Lung (tissue), 12 donors: ENCODE data around the gene COL4A1. TPM values are rescaled to one million over a fixed set of nuclear protein-coding genes. Genes with fewer than 3 reads are reported as not detected.
"Not testable (repeated sequence)": the region's sequence is repeated elsewhere in the genome, so short reads cannot be mapped to it uniquely, and the experiment has no call there.

Source experiments
- ATAC-seq: fragments of 200-7000 bp; cut with Tn5 transposase; one replicate; pipeline ENCODE4 v1.9.1; 2020; ENCODE audit warnings: moderate number of reproducible peaks; ENCODE audit not compliant: insufficient read depth, low FRiP score
- DNase-seq, 3 donors: peaks; one replicate each; pipeline ENCODE4 v3.0.0-alpha.2; 2013 to 2017
- H3K27ac ChIP-seq, 2 donors: one replicate each; pipeline ENCODE4 v1.5.1; 2013; ENCODE audit warnings: mild to moderate bottlenecking in 2 of 2, moderate library complexity in 2 of 2, control low read depth in 1 of 2, inconsistent platforms in 1 of 2, low read depth in 1 of 2, low read length in 1 of 2
- H3K27me3 ChIP-seq, 3 donors: one replicate each; pipeline ENCODE4 v1.5.1; 2013; ENCODE audit warnings: low read length in 2 of 3; ENCODE audit not compliant: control insufficient read depth in 3 of 3, insufficient read depth in 3 of 3
- H3K36me3 ChIP-seq, 4 donors: one replicate each; pipeline ENCODE4 v1.5.1; 2013; ENCODE audit warnings: low read length in 4 of 4, mild to moderate bottlenecking in 1 of 4, moderate library complexity in 1 of 4; ENCODE audit not compliant: control insufficient read depth in 4 of 4, insufficient read depth in 4 of 4
- H3K4me1 ChIP-seq, 5 donors: one replicate each; pipeline ENCODE4 v1.5.1; 2013; ENCODE audit warnings: low read length in 5 of 5, mild to moderate bottlenecking in 2 of 5, moderate library complexity in 1 of 5; ENCODE audit not compliant: control insufficient read depth in 5 of 5, insufficient read depth in 5 of 5
- H3K4me3 ChIP-seq: one replicate; pipeline ENCODE4 v1.5.1; 2013; ENCODE audit warnings: mild to moderate bottlenecking, control low read depth, moderate library complexity
- H3K9ac ChIP-seq, 2 donors: one replicate each; pipeline ENCODE4 v1.5.1; 2013; ENCODE audit warnings: low read length in 2 of 2, control low read depth in 1 of 2; ENCODE audit not compliant: insufficient read depth in 1 of 2
- H3K9me3 ChIP-seq, 4 donors: one replicate each; pipeline ENCODE4 v1.5.1; 2013; ENCODE audit warnings: low read length in 3 of 4, mild to moderate bottlenecking in 1 of 4, moderate library complexity in 1 of 4; ENCODE audit not compliant: control insufficient read depth in 4 of 4, insufficient read depth in 3 of 4
- CTCF ChIP-seq: IDR thresholded peaks from 2 replicates; pipeline ENCODE4 v1.5.1; 2012; ENCODE audit warnings: mild to moderate bottlenecking; ENCODE audit errors: control extremely low read depth, extremely low read depth
- WGBS, 2 donors: extraction: QIAGEN DNeasy Blood & Tissue Kit; methylation state at CpG; one replicate each; pipeline ENCODE4 v1.1.7; 2013; 5-methylcytosine and 5-hydroxymethylcytosine counted together
- polyA plus RNA-seq, 2 donors: library from polyadenylated mRNA; stranded (reverse); fragments of 200-250 nt; gene quantifications; one replicate each; pipeline ENCODE4 v1.2.1, GENCODE V29; 2013
- total RNA-seq, 2 donors: library from RNA; depleted of rRNA in 1 of 2; stranded (reverse); fragments of >200 nt in 1 of 2; gene quantifications; one replicate each; pipeline ENCODE4 v1.2.1, GENCODE V29; 2014 to 2021
- donor health status: control.
- donor health status: control.
- donor health status: Bipolar disorder and iron deficiency.
- donor health status: healthy.
- donor health status: DM: yes; HTN: yes; CAD: no.

Gene COL4A1
- total and polyA plus RNA-seq, 4 donors, result 114 to 1,051 (median 318) TPM

DNA sequence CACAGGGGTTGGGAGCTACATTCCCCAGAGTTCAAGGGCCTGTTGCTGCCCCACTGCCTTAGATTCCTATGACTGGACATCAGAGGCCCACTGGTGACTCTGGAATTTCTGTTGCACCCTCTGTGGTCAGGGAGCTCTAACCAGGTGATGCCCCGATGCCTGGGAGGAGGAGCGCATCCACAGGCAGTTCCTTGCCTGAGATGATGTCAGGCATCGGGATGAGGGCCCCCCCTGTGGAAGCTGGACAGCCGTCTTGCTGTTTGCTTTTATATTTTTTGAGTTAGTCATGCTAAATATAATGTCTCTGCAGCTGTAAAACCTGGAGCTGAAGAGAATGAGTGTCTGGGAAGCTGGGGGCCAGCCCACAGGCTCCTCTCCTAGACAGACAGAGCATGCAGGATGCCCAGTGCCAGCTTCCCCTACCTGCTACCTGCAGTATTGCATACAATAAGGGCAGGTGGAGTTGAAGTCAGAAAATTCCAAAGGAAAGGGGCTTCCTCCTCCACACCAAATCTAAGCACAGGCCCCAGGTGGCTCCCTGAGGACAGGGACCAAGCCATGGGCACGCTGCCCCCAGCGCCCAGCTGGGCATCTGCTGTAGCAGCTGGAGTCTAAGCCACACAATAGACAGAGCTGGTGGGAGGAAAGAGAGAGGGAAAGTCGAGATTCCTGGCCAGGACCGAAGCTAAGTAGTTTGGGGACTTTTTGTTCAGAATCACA, 16.4 kb upstream of the COL4A1 start:
- Histone ChIP-seq H3K4me3 (no peak overlapping the region), H3K27me3 (no peaks in the 10 kb centered on the region), H3K27ac (peak overlapping the region in 1 of 2 donors; percentile 32), H3K9ac (no peak overlapping the region), H3K9me3 (no peaks in the 10 kb centered on the region), H3K36me3 (no peaks in the 10 kb centered on the region), H3K4me1 (peaks cover 21 to 46% (median 37%) of the 10 kb centered on the region in 5 donors)
- ATAC-seq (no peak), DNase-seq (peak in 1 of 3 donors; percentile 30)
- TF ChIP-seq CTCF, result no peak
- 73 to 79% methylated on average over 8 of the region's 8 CpGs for WGBS, 2 donors

DNA sequence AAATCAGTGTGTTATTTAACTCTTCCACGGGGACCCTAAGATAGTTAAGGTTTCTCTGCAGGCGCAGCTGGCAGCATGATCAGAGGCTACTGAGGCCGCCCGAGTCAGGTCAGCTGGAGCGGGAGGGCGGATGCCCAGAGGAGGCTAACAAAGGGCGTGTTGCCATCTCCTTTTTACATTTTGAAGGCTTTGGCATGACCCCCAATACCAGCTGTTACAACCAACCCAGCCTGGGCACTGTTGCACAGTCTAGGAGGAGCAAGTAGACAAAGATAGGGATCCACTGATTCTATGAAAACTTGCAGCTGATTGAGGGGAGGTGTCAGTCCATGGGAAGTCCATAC, 15.8 kb upstream of the COL4A1 start:
- TF ChIP-seq CTCF, result no peak
- no peaks in the 10 kb centered on the region for H3K27me3 ChIP-seq
- ATAC-seq (no peak), DNase-seq (no peak)
- no peak overlapping the region for H3K27ac ChIP-seq
- no peak overlapping the region for H3K4me3 ChIP-seq
- H3K9ac ChIP-seq, result no peak overlapping the region
- H3K36me3 ChIP-seq, result no peaks in the 10 kb centered on the region
- WGBS, 2 donors, result 75 to 93% methylated on average over 7 of the region's 7 CpGs
- H3K9me3 ChIP-seq, result no peaks in the 10 kb centered on the region
- peaks cover 21 to 46% (median 37%) of the 10 kb centered on the region in 5 donors for H3K4me1 ChIP-seq

DNA sequence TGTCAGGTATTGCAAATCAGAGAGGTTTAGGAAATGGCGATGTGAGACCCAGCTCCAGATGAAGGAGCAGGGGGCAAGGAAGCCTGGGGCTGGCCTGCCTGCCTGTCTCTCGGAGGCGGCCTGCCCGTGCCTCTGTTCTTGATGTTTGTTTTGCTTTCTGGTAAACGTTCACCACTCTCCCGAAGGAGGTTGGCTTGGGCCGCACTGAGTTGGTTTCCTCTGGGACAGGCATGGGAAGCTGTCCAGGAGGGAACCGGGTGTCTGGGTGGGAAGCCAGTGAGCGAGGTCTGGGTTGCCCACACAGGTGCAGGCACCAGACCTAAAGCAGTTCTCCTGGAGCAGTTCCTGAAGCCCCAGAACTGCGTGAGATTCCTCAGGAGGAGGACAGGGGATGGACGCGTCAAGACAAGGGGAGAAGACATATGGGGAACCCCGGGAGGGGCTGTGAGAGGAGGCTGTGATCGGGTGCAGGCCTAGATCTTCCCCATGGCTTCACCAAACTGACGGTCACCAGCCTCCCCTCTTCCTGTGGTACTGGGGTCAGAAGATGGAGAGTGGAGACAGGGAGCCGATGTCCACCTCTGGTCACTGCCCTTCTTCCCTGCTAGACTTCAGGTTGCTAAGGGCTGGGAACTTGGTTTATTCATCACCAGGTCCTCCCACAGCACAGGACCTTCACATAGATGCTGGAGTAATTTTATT, 15.3 kb upstream of the COL4A1 start:
- ATAC-seq, result no peak
- TF ChIP-seq CTCF, result no peak
- Histone ChIP-seq H3K27me3 (no peaks in the 10 kb centered on the region), H3K4me3 (no peak overlapping the region), H3K27ac (peak overlapping the region in 1 of 2 donors; percentile 0), H3K9me3 (no peaks in the 10 kb centered on the region), H3K36me3 (peaks cover 0 to under 1% (median 0%) of the 10 kb centered on the region in 4 donors), H3K4me1 (peaks cover 23 to 42% (median 36%) of the 10 kb centered on the region in 5 donors), H3K9ac (no peak overlapping the region)
- 68 to 70% methylated on average over 16 of the region's 16 CpGs for WGBS, 2 donors
- no peak for DNase-seq

DNA sequence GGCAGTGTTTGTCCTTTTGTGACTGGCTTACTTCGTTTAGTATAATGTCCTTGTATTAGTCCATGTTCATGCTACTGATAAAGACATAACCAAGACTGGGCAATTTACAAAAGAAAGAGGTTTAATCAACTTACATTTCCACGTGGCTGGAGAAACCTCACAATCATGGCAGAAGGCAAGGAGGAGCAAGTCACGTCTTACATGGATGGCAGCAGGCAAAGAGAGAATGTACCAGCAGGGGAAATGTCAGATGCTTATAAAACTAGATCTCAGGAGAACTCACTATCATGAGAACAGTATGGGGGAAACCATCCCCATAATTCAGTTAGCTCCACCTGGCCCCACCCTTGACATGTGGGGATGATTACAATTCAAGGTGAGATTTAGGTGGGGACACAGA, 14.6 kb upstream of the COL4A1 start:
- not testable (repeated sequence) for DNase-seq, H3K9ac ChIP-seq, H3K36me3 ChIP-seq, ATAC-seq, H3K9me3 ChIP-seq, H3K27me3 ChIP-seq, H3K27ac ChIP-seq, H3K4me3 ChIP-seq
- WGBS, 2 donors, result 75 to 82% methylated on average over 3 of the region's 3 CpGs
- H3K4me1 ChIP-seq, result peaks cover 21 to 44% (median 33%) of the 10 kb centered on the region in 5 donors
